Upper lobe of left lung (tissue), 6 donors: Measurements from ENCODE around the gene ABHD17A. TPM values are rescaled to one million over a fixed set of nuclear protein-coding genes. Genes with fewer than 3 reads are reported as not detected.
A peak's percentile ranks its signal among the peaks of the same experiment; 100 is the strongest.

Source experiments
- ATAC-seq, 2 donors: fragments of 200-7000 bp; cut with Tn5 transposase; one replicate each; pipeline ENCODE4 v1.9.1; 2022; ENCODE audit warnings: mild to moderate bottlenecking in 2 of 2, moderate library complexity in 2 of 2; ENCODE audit not compliant: low FRiP score in 2 of 2
- DNase-seq, 2 donors: peaks; one replicate each; pipeline ENCODE4 v3.0.0-alpha.2; 2019 to 2020
- H3K27ac ChIP-seq, 4 donors: fragments of 200-600 bp; sonication (generic); one replicate each; pipeline ENCODE4 v1.5.1; 2016 to 2019
- H3K27me3 ChIP-seq, 4 donors: fragments of 200-600 bp; sonication (generic); one replicate each; pipeline ENCODE4 v1.5.1; 2017 to 2019
- H3K36me3 ChIP-seq, 4 donors: fragments of 200-600 bp; sonication (generic); one replicate each; pipeline ENCODE4 v1.5.1; 2016 to 2019
- H3K4me1 ChIP-seq, 4 donors: fragments of 200-600 bp; sonication (generic); one replicate each; pipeline ENCODE4 v1.5.1; 2018 to 2019
- H3K4me3 ChIP-seq, 4 donors: fragments of 200-600 bp; sonication (generic); one replicate each; pipeline ENCODE4 v1.5.1; 2017 to 2019; ENCODE audit warnings: mild to moderate bottlenecking in 2 of 4, moderate library complexity in 1 of 4
- H3K9me3 ChIP-seq, 4 donors: fragments of 200-600 bp; sonication (generic); one replicate each; pipeline ENCODE4 v1.5.1; 2018 to 2019
- CTCF ChIP-seq, 6 experiments: fragments of 450-650 bp in 4 of 6; fragments of 200-600 bp in 2 of 6; sonication (generic) in 2 of 6; IDR thresholded peaks; one replicate each; pipeline ENCODE4 v1.5.1; 2016 to 2019; ENCODE audit warnings: antibody characterized with exemption in 6 of 6
- EP300 ChIP-seq, 4 donors: sonication (generic); formaldehyde crosslinking; IDR thresholded peaks; one replicate each; pipeline ENCODE4 v1.5.1; 2017; ENCODE audit warnings: antibody characterized with exemption in 4 of 4, control low read depth in 2 of 4
- POLR2A ChIP-seq, 4 donors: fragments of 450-650 bp; IDR thresholded peaks; one replicate each; pipeline ENCODE4 v1.5.1; 2016 to 2017; ENCODE audit warnings: antibody characterized with exemption in 4 of 4, mild to moderate bottlenecking in 2 of 4
- POLR2AphosphoS5 ChIP-seq, 2 donors: sonication (generic); formaldehyde crosslinking; IDR thresholded peaks; one replicate each; pipeline ENCODE4 v1.5.1; 2017; ENCODE audit warnings: antibody characterized with exemption in 2 of 2
- WGBS, 2 donors: methylation state at CpG; one replicate each; pipeline ENCODE4 v1.1.5; 2017 to 2018; 5-methylcytosine and 5-hydroxymethylcytosine counted together
- total RNA-seq, 6 donors: library from RNA; depleted of rRNA in 4 of 6; stranded (reverse); fragments of >200 nt in 4 of 6; gene quantifications; one replicate each; pipeline versions ENCODE4 v1.1.0 to v1.2.1, GENCODE V29; 2016 to 2021
- donor health status: DM: no; HTN: no; CAD: no; lungs with moderate emphysema.
- donor health status: DM: no; HTN: yes; CAD: no; lungs with severe emphysema.

ABHD17A gene
- total RNA-seq, 6 donors from 2014 or later = 63.4 to 143 (median 108) TPM

DNA sequence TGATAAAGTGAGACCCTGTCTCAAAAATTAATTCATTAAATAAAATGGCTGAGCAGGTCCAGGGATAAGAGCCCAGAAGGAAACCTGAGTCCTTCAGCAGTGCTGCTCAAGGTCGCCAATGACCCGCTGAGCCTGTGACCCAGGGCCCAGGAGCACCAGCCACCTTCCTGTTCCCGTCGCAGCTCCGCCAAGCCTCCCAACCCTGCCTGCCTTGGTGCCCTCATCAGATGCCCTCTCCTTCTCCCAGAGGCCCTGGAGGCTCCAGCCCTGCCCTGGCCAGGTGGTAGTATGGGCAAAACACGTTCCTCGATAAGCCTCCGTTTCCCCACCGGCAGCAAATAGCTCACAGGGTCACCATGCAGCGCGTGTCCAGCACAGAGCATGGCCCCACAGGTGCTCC, 39.7 kb downstream of the ABHD17A start:
- Histone ChIP-seq H3K27me3 (no peaks in the 10 kb centered on the region), H3K4me3 (no peak overlapping the region), H3K36me3 (peaks cover 0 to 13% (median 0%) of the 10 kb centered on the region in 4 donors), H3K27ac (peak overlapping the region in 2 of 4 donors; percentile 99), H3K9me3 (no peaks in the 10 kb centered on the region), H3K4me1 (peaks cover 54 to 76% (median 59%) of the 10 kb centered on the region in 4 donors)
- TF ChIP-seq CTCF (IDR thresholded peaks at IDR 0.05) (no peak), EP300 (IDR thresholded peaks at IDR 0.05) (no peak), POLR2A (IDR thresholded peaks at IDR 0.05) (no peak), POLR2AphosphoS5 (IDR thresholded peaks at IDR 0.05) (no peak)
- ATAC-seq = no peak
- WGBS, 2 donors = 86 to 96% methylated on average over 8 to 11 of the region's 11 CpGs
- DNase-seq = no peak

GRCh38 chr19:1845125-1845515, 40.2 kb downstream of the ABHD17A start:
- H3K27me3 ChIP-seq = no peaks in the 10 kb centered on the region
- no peaks in the 10 kb centered on the region for H3K9me3 ChIP-seq
- peaks cover 0 to 14% (median 0%) of the 10 kb centered on the region in 4 donors for H3K36me3 ChIP-seq
- TF ChIP-seq POLR2AphosphoS5 (IDR thresholded peaks at IDR 0.05) (no peak), EP300 (IDR thresholded peaks at IDR 0.05) (no peak)
- no peak overlapping the region for H3K4me3 ChIP-seq
- ATAC-seq (no peak), DNase-seq (no peak)
- H3K27ac ChIP-seq = no peak overlapping the region
- WGBS, 2 donors = 81 to 85% methylated on average over 5 to 16 of the region's 16 CpGs
- peaks cover 58 to 82% (median 64%) of the 10 kb centered on the region in 4 donors for H3K4me1 ChIP-seq

GRCh38 chr19:1844513-1845124, 40.7 kb downstream of the ABHD17A start:
- Histone ChIP-seq H3K36me3 (peaks cover 0 to 19% (median 1%) of the 10 kb centered on the region in 4 donors), H3K4me1 (peaks cover 63 to 87% (median 69%) of the 10 kb centered on the region in 4 donors), H3K9me3 (no peaks in the 10 kb centered on the region), H3K27ac (peak overlapping the region in 2 of 4 donors; percentile 2 to 64), H3K27me3 (no peaks in the 10 kb centered on the region), H3K4me3 (no peak overlapping the region)
- no peak for TF ChIP-seq CTCF (IDR thresholded peaks at IDR 0.05)
- TF ChIP-seq EP300 (IDR thresholded peaks at IDR 0.05) = no peak
- TF ChIP-seq POLR2A (IDR thresholded peaks at IDR 0.05) = no peak
- no peak for TF ChIP-seq POLR2AphosphoS5 (IDR thresholded peaks at IDR 0.05)
- 80 to 87% methylated on average over 4 to 12 of the region's 19 CpGs for WGBS, 2 donors
- no peak for ATAC-seq
- peak in 1 of 2 donors; percentile 80 for DNase-seq

DNA sequence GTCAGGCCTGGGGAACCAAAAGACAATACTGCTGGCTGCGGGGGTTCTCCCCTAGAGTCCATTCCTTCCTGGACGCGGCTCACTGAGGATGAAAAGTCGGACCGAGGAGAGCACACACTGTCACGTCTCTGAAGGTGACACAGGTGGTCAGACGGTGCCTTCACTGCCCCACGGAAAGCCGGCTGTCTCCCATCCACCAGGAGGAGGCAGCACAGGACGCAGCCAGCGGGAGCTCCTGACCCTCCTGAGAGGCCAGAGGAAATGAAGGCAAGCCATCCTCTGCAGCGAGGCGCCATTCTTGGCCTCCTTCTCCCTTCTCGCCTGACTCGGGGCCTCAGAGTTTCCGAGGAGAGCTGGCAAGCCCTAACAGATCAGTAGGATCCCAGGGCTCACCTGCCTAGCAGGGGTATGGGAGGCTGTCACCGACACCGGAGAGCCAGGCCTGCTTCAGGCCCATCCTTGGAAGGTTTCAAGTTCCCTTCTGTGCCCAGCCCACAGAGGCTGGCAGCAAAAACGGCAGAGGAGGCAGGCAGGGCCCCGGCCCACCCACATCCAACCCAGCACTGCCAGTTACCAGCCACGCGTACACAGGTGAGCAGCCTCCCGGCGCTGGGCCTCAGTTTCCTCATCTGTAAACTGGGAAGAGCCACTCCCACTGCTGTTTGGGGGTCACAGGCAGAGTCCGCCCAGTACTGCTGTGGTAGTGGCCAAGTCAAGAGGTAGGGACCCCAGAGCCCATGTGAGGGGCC, 41.5 kb downstream of the ABHD17A start:
- Histone ChIP-seq H3K4me1 (peaks cover 67 to 91% (median 72%) of the 10 kb centered on the region in 4 donors), H3K36me3 (peaks cover 0 to 24% (median 3%) of the 10 kb centered on the region in 4 donors), H3K27ac (peak overlapping the region in 2 of 4 donors; percentile 31 to 64), H3K4me3 (no peak overlapping the region), H3K27me3 (no peaks in the 10 kb centered on the region), H3K9me3 (no peaks in the 10 kb centered on the region)
- ATAC-seq = no peak
- TF ChIP-seq EP300 (IDR thresholded peaks at IDR 0.05) (no peak), POLR2A (IDR thresholded peaks at IDR 0.05) (no peak), CTCF (IDR thresholded peaks at IDR 0.05) (no peak), POLR2AphosphoS5 (IDR thresholded peaks at IDR 0.05) (no peak)
- 77 to 82% methylated on average over 12 to 24 of the region's 25 CpGs for WGBS, 2 donors
- DNase-seq = no peak

- Histone ChIP-seq H3K9me3 (no peaks in the 10 kb centered on the region), H3K4me3 (no peak overlapping the region), H3K4me1 (peaks cover 67 to 95% (median 72%) of the 10 kb centered on the region in 4 donors), H3K27ac (peak overlapping the region in 2 of 4 donors; percentile 18 to 31), H3K36me3 (peaks cover 0 to 27% (median 3%) of the 10 kb centered on the region in 4 donors), H3K27me3 (no peaks in the 10 kb centered on the region)
- DNase-seq (peak in 1 of 2 donors; percentile 67), ATAC-seq (no peak)
- TF ChIP-seq EP300 (IDR thresholded peaks at IDR 0.05) = no peak
- 86 to 100% methylated on average over 1 to 22 of the region's 22 CpGs for WGBS, 2 donors
These were observed 42.2 kb downstream of the ABHD17A start for GRCh38 chr19:1843116-1843515.
